A549 (cell line): ENCODE data around the gene KCNJ11. TPM values are rescaled to one million over a fixed set of nuclear protein-coding genes. Genes with fewer than 3 reads are reported as not detected.

ENCODE experiments used
- ATAC-seq, 2 experiments: fragments of 200-7000 bp in 1 of 2; fragments of >200 bp in 1 of 2; cut with Nextera tagmentation in 1 of 2; cut with Tn5 transposase in 1 of 2; 3 replicates each; pipeline versions ENCODE4 v1.8.0 to v1.9.1; 2018 to 2020; ENCODE audit warnings: mild to moderate bottlenecking in 1 of 2, moderate library complexity in 1 of 2
- CTCF ChIA-PET: fragments of 300-600 bp; sonication (Branson Sonifier 250); formaldehyde crosslinking; extraction: SDS; loops from one replicate; lab custom pipeline; 2021; ENCODE audit warnings: antibody characterized with exemption, inconsistent platforms; lab: Yijun Ruan, JAX
- POLR2A ChIA-PET: fragments of 350-600 bp; formaldehyde crosslinking; extraction: SDS; loops from one replicate; lab custom pipeline; 2021; ENCODE audit warnings: antibody characterized with exemption, inconsistent platforms; lab: Yijun Ruan, JAX
- DNase-seq, 2 experiments: peaks; one replicate each; pipeline versions ENCODE4 v3.0.0 to v3.0.0-alpha.2; 2011 to 2016; ENCODE audit warnings: low read depth in 1 of 2, low spot score in 1 of 2
- FAIRE-seq: peaks from 2 replicates; lab custom pipeline; 2011; peaks lifted over from hg19 to GRCh38; lab: Jason Lieb, UNC
- H3K27ac ChIP-seq, 2 experiments: fragments of >200 bp; sonication (Bioruptor Twin); formaldehyde crosslinking; 3 replicates each; pipeline ENCODE4 v1.5.1; 2016 to 2017
- H3K4me1 ChIP-seq: fragments of >200 bp; sonication (Bioruptor Twin); formaldehyde crosslinking; 3 replicates; pipeline ENCODE4 v1.6.1; 2016
- H3K4me2 ChIP-seq: fragments of >200 bp; sonication (Bioruptor Twin); formaldehyde crosslinking; 3 replicates; pipeline ENCODE4 v1.6.1; 2016
- H3K4me3 ChIP-seq: fragments of >200 bp; sonication (Bioruptor Twin); formaldehyde crosslinking; 3 replicates; pipeline ENCODE4 v1.5.1; 2016
- H3K9me3 ChIP-seq: fragments of >200 bp; sonication (Bioruptor Twin); formaldehyde crosslinking; 3 replicates; pipeline ENCODE4 v1.6.1; 2016
- BCL3 ChIP-seq: fragments of >200 bp; sonication (Bioruptor Twin); formaldehyde crosslinking; IDR thresholded peaks from 3 replicates; pipeline ENCODE4 v1.6.1; 2016
- CEBPB ChIP-seq, 2 experiments: fragments of >200 bp in 1 of 2; sonication (Bioruptor Twin) in 1 of 2; formaldehyde crosslinking in 1 of 2; IDR thresholded peaks; 2 replicates each; pipeline ENCODE4 v1.6.1; 2012 to 2016
- CHD2 ChIP-seq: fragments of 150-350 bp; IDR thresholded peaks from 2 replicates; pipeline ENCODE4 v1.6.1; 2014; ENCODE audit warnings: low read length; ENCODE audit not compliant: partially characterized antibody
- CTCF ChIP-seq: fragments of >200 bp; sonication (Bioruptor Twin); formaldehyde crosslinking; IDR thresholded peaks from 3 replicates; pipeline ENCODE4 v1.5.1; 2016
- E2F6 ChIP-seq: IDR thresholded peaks from 2 replicates; pipeline ENCODE4 v1.6.1; 2012; ENCODE audit warnings: low read depth, borderline replicate concordance
- EHF ChIP-seq: fragments of 250-450 bp; sonication (Bioruptor Pico); IDR thresholded peaks from 2 replicates; pipeline ENCODE4 v1.5.0; 2020; ENCODE audit warnings: mild to moderate bottlenecking
- EP300 ChIP-seq, 2 experiments: fragments of >200 bp; sonication (Bioruptor Twin); formaldehyde crosslinking; IDR thresholded peaks; 2 replicates in 1 of 2; 3 replicates in 1 of 2; pipeline ENCODE4 v1.6.1; 2016 to 2017
- FOSB ChIP-seq: fragments of 250-450 bp; sonication (Bioruptor Pico); IDR thresholded peaks from 2 replicates; pipeline ENCODE4 v1.5.0; 2020; ENCODE audit warnings: mild to moderate bottlenecking, moderate library complexity
- GATA3 ChIP-seq: IDR thresholded peaks from 2 replicates; pipeline ENCODE4 v1.6.1; 2012; ENCODE audit warnings: borderline replicate concordance
- HEYL ChIP-seq: fragments of 250-450 bp; sonication (Bioruptor Pico); IDR thresholded peaks from 2 replicates; pipeline ENCODE4 v1.8.0; 2021; ENCODE audit warnings: mild to moderate bottlenecking, moderate library complexity
- HOXB5 ChIP-seq: fragments of 250-450 bp; sonication (Bioruptor Pico); IDR thresholded peaks from 2 replicates; pipeline ENCODE4 v1.5.0; 2020; ENCODE audit warnings: mild to moderate bottlenecking, moderate library complexity
- KDM1A ChIP-seq: fragments of 200-600 bp; sonication (generic); IDR thresholded peaks from 2 replicates; pipeline ENCODE4 v1.6.1; 2016; ENCODE audit warnings: low read depth, mild to moderate bottlenecking
- KDM5A ChIP-seq: fragments of 200-600 bp; sonication (generic); IDR thresholded peaks from 2 replicates; pipeline ENCODE4 v1.6.1; 2016; ENCODE audit warnings: antibody characterized with exemption, mild to moderate bottlenecking
- PBX3 ChIP-seq: IDR thresholded peaks from 2 replicates; pipeline ENCODE4 v1.6.1; 2012
- RARB ChIP-seq: fragments of 250-450 bp; sonication (Bioruptor Pico); IDR thresholded peaks from 2 replicates; pipeline ENCODE4 v1.8.0; 2021; ENCODE audit warnings: mild to moderate bottlenecking, moderate library complexity
- RCOR1 ChIP-seq: fragments of 150-350 bp; IDR thresholded peaks from 2 replicates; pipeline ENCODE4 v1.6.1; 2014; ENCODE audit warnings: antibody characterized with exemption, low read length, low read depth
- REST ChIP-seq: fragments of 200-600 bp; sonication (generic); IDR thresholded peaks from 2 replicates; pipeline ENCODE4 v1.6.1; 2016; ENCODE audit warnings: antibody characterized with exemption, mild to moderate bottlenecking, moderate library complexity
- RNF2 ChIP-seq: fragments of 200-600 bp; sonication (generic); IDR thresholded peaks from 2 replicates; pipeline ENCODE4 v1.6.1; 2016; ENCODE audit warnings: low read depth, mild to moderate bottlenecking, antibody characterized with exemption, moderate library complexity, borderline replicate concordance
- SMC3 ChIP-seq: fragments of >200 bp; sonication (Bioruptor Twin); formaldehyde crosslinking; IDR thresholded peaks from 3 replicates; pipeline ENCODE4 v1.6.1; 2018; ENCODE audit warnings: inconsistent platforms
- ZNF302 ChIP-seq: fragments of 250-450 bp; sonication (Bioruptor Pico); IDR thresholded peaks from 2 replicates; pipeline ENCODE4 v1.9.0; 2021; ENCODE audit warnings: inconsistent platforms, mild to moderate bottlenecking, moderate library complexity
- WGBS: methylation state at CpG from one replicate; pipeline ENCODE4 v1.1.6; 2017; ENCODE audit errors: missing lambda C conversion rate; 5-methylcytosine and 5-hydroxymethylcytosine counted together
- polyA plus RNA-seq, 4 experiments: library from polyadenylated mRNA; depleted of rRNA in 3 of 4; stranded (reverse); fragments of >200 nt; fragmentation: RNase III in 1 of 4; extraction: RNeasy Plus Mini Kit Qiagen cat#74134 plus additional on column Dnase treatment in 1 of 4; gene quantifications; 2 replicates in 3 of 4; 3 replicates in 1 of 4; pipeline ENCODE4 v1.2.3, GENCODE V29; 2011 to 2017

KCNJ11 gene
- polyA plus RNA-seq, 2 of the 4 experiments (the other 2 are of a cell fraction), result 0.18 to 0.53 TPM

GRCh38 chr11:17393472-17393871, 5.0 kb upstream of the KCNJ11 start:
- Histone ChIP-seq H3K9me3 (no peaks in the 10 kb centered on the region), H3K4me3 (no peak overlapping the region), H3K4me1 (0 out of 3 replicates have a peak, but pooled peaks cover 3% of the 10 kb centered on the region), H3K4me2 (no peak overlapping the region), H3K27ac (no peak overlapping the region)
- CTCF ChIA-PET, result interaction anchor here (1.7 to 21.5 kb wide), 5 partner anchors 7 to 120 kb away, joined by 6 to 1119 read pairs (median 16); no protein-coding TSS in a partner anchor
- POLR2A ChIA-PET, result no interaction called here
- ATAC-seq (no peak), FAIRE-seq (no peak), DNase-seq (no peak)
- 96% methylated on average over 3 of the region's 6 CpGs for WGBS
- no peak for TF ChIP-seq CTCF
- no peak for TF ChIP-seq RARB (CRISPR knock-in tag)
- no peak for TF ChIP-seq RCOR1
- TF ChIP-seq RNF2, result no peak
- no peak for TF ChIP-seq EP300 (IDR thresholded peaks at IDR 0.05)
- TF ChIP-seq BCL3, result no peak
- TF ChIP-seq E2F6, result no peak

GRCh38 chr11:17392872-17393271, 4.4 kb upstream of the KCNJ11 start:
- WGBS, result 81% methylated on average over 11 of the region's 14 CpGs
- Histone ChIP-seq H3K27ac (no peak overlapping the region), H3K4me1 (0 out of 3 replicates have a peak, but pooled peaks cover 3% of the 10 kb centered on the region), H3K4me2 (no peak overlapping the region), H3K4me3 (no peak overlapping the region), H3K9me3 (no peaks in the 10 kb centered on the region)
- FAIRE-seq, result no peak
- ChIA-PET CTCF (interaction anchor here (1.2 to 21.5 kb wide), 5 partner anchors 8 to 120 kb away, joined by 3 to 1119 read pairs (median 16); no protein-coding TSS in a partner anchor), POLR2A (no interaction called here)
- no peak for DNase-seq
- no peak for ATAC-seq
- TF ChIP-seq KDM5A, result no peak
- no peak for TF ChIP-seq PBX3
- TF ChIP-seq BCL3, result no peak
- no peak for TF ChIP-seq RCOR1
- TF ChIP-seq CHD2, result no peak
- no peak for TF ChIP-seq EHF (CRISPR knock-in tag)
- no peak for TF ChIP-seq RNF2
- TF ChIP-seq GATA3, result no peak
- no peak for TF ChIP-seq ZNF302
- TF ChIP-seq, all 56 proteins: peak for 0

- WGBS, result 42% methylated on average over 3 of the region's 3 CpGs
- Histone ChIP-seq H3K4me3 (no peak overlapping the region), H3K4me2 (no peak overlapping the region), H3K4me1 (0 out of 3 replicates have a peak, but pooled peaks cover 3% of the 10 kb centered on the region), H3K27ac (no peak overlapping the region), H3K9me3 (no peaks in the 10 kb centered on the region)
- ChIA-PET CTCF (interaction anchor here (0.6 to 21.5 kb wide), 7 partner anchors 8 to 805 kb away, joined by 3 to 1119 read pairs (median 7); no protein-coding TSS in a partner anchor), POLR2A (no interaction called here)
- no peak for DNase-seq
- no peak for TF ChIP-seq REST
- no peak for TF ChIP-seq HEYL (CRISPR knock-in tag)
- TF ChIP-seq FOSB (CRISPR knock-in tag), result no peak
- TF ChIP-seq HOXB5, result no peak
- TF ChIP-seq SMC3, result no peak
- no peak for TF ChIP-seq CHD2
- no peak for TF ChIP-seq KDM1A
- TF ChIP-seq RNF2, result no peak
- TF ChIP-seq CEBPB (IDR thresholded peaks at IDR 0.05), result no peak
- ATAC-seq, result no peak
- no peak for FAIRE-seq
These were observed 3.3 kb upstream of the KCNJ11 start for GRCh38 chr11:17391493-17392355.
